HepG2 (cell line): Measurements from ENCODE around the gene KRTAP10-2. TPM values are rescaled to one million over a fixed set of nuclear protein-coding genes. Genes with fewer than 3 reads are reported as not detected.

ENCODE experiments used
- ATAC-seq: fragments of 200-7000 bp; cut with Tn5 transposase; 3 replicates; pipeline ENCODE4 v1.9.1; 2020; ENCODE audit warnings: mild to moderate bottlenecking, moderate library complexity
- BruUV-seq: library from RNA; stranded (reverse); fragments of 400-500 nt; replicated peaks from 2 replicates; lab custom pipeline; 2021; lab: Mats Ljungman, UMichigan
- CTCF ChIA-PET: fragments of 300-600 bp; formaldehyde crosslinking; extraction: SDS; loops from one replicate; lab custom pipeline; 2021; ENCODE audit warnings: low total read pairs, inconsistent platforms, low intra/inter-chr PET ratio; lab: Yijun Ruan, JAX
- POLR2A ChIA-PET: fragments of 350-600 bp; sonication (Branson Sonifier 250); formaldehyde crosslinking; loops from one replicate; lab custom pipeline; 2020; ENCODE audit warnings: antibody characterized with exemption, inconsistent platforms; lab: Yijun Ruan, JAX
- DNase-seq: peaks from one replicate; pipeline ENCODE4 v3.0.0-alpha.2; 2015; ENCODE audit warnings: low spot score
- FAIRE-seq: peaks from 3 replicates; lab custom pipeline; 2011; peaks lifted over from hg19 to GRCh38; lab: Jason Lieb, UNC
- H2AFZ ChIP-seq: one replicate; pipeline ENCODE4 v1.6.1; 2011; ENCODE audit warnings: low read length, inconsistent platforms
- H3K27ac ChIP-seq: fragments of 300-600 bp; 3 replicates; pipeline ENCODE4 v1.8.0; 2011; ENCODE audit warnings: mixed run types, mild to moderate bottlenecking, mixed read lengths, low read length, inconsistent platforms; ENCODE audit not compliant: insufficient read depth; ENCODE audit errors: extremely low read length
- H3K27me3 ChIP-seq, 2 experiments: fragments of 200-600 bp in 1 of 2; 2 replicates in 1 of 2; 3 replicates in 1 of 2; pipeline versions ENCODE4 v1.6.0 to v1.8.0; 2011; ENCODE audit warnings: low read length in 2 of 2, mild to moderate bottlenecking in 2 of 2, moderate library complexity in 2 of 2, inconsistent platforms in 1 of 2; ENCODE audit not compliant: insufficient read depth in 2 of 2, control insufficient read depth in 1 of 2
- H3K36me3 ChIP-seq, 2 experiments: fragments of 200-600 bp in 1 of 2; replicated peaks in 1 of 2; 2 replicates in 1 of 2; 3 replicates in 1 of 2; pipeline versions ENCODE4 v1.5.1 to v1.8.0; 2011; ENCODE audit warnings: low read length in 2 of 2, inconsistent platforms in 1 of 2; ENCODE audit not compliant: insufficient read depth in 2 of 2, control insufficient read depth in 1 of 2
- H3K4me1 ChIP-seq: 2 replicates; pipeline ENCODE4 v1.5.1; 2012; ENCODE audit warnings: low read length, inconsistent platforms; ENCODE audit not compliant: insufficient read depth
- H3K4me2 ChIP-seq: 2 replicates; pipeline ENCODE4 v1.6.0; 2011; ENCODE audit warnings: low read depth, low read length, inconsistent platforms
- H3K4me3 ChIP-seq, 3 experiments: fragments of 200-600 bp in 1 of 3; sonication (generic), shearing (Covaris generic) in 1 of 3; replicated peaks in 1 of 3; 2 replicates each; pipeline ENCODE4 v1.5.1; 2011 to 2016; ENCODE audit warnings: low read length in 3 of 3, inconsistent platforms in 2 of 3, low read depth in 2 of 3, mild to moderate bottlenecking in 2 of 3, control low read depth in 1 of 3, mixed read lengths in 1 of 3; ENCODE audit not compliant: insufficient read depth in 1 of 3
- H3K79me2 ChIP-seq: one replicate; pipeline ENCODE4 v1.6.1; 2011; ENCODE audit warnings: low read length, inconsistent platforms; ENCODE audit not compliant: insufficient read depth
- H3K9ac ChIP-seq: 2 replicates; pipeline ENCODE4 v1.6.0; 2011; ENCODE audit warnings: mild to moderate bottlenecking, low read depth, low read length, inconsistent platforms; ENCODE audit not compliant: insufficient read depth
- H3K9me3 ChIP-seq: 2 replicates; pipeline ENCODE4 v1.5.1; 2012; ENCODE audit warnings: mild to moderate bottlenecking, low read length
- H4K20me1 ChIP-seq: 2 replicates; pipeline ENCODE4 v1.6.0; 2011; ENCODE audit warnings: inconsistent platforms, mild to moderate bottlenecking, low read length, moderate library complexity; ENCODE audit not compliant: insufficient read depth
- ETV6 ChIP-seq: sonication (generic); formaldehyde crosslinking; conservative IDR thresholded peaks from 2 replicates; pipeline ENCODE4 v1.4.0; 2020; ENCODE audit warnings: missing genetic modification reagents
- LBX2 ChIP-seq: sonication (generic); formaldehyde crosslinking; IDR thresholded peaks from 2 replicates; pipeline ENCODE4 v1.5.0; 2020; ENCODE audit warnings: missing genetic modification reagents, mild to moderate bottlenecking, borderline replicate concordance
- REXO4 ChIP-seq: sonication (generic); formaldehyde crosslinking; IDR thresholded peaks from 2 replicates; pipeline ENCODE4 v1.8.0; 2022; ENCODE audit warnings: missing genetic modification reagents, mild to moderate bottlenecking, borderline replicate concordance
- TSC22D2 ChIP-seq: sonication (generic); formaldehyde crosslinking; IDR thresholded peaks from 2 replicates; pipeline ENCODE4 v1.5.1; 2020; ENCODE audit warnings: missing genetic modification reagents, mild to moderate bottlenecking, borderline replicate concordance
- ZFX ChIP-seq: sonication (generic); formaldehyde crosslinking; IDR thresholded peaks from 2 replicates; pipeline ENCODE4 v1.4.0; 2020; ENCODE audit warnings: mild to moderate bottlenecking, low read depth, missing genetic modification reagents, moderate library complexity
- ZNF20 ChIP-seq: sonication (generic); formaldehyde crosslinking; IDR thresholded peaks from 2 replicates; pipeline ENCODE4 v1.4.0; 2020; ENCODE audit warnings: mild to moderate bottlenecking, moderate library complexity, missing genetic modification reagents
- ZNF207 ChIP-seq: fragments of 450-650 bp; IDR thresholded peaks from 2 replicates; pipeline ENCODE4 v1.6.1; 2016; ENCODE audit warnings: antibody characterized with exemption, borderline replicate concordance
- ZNF317 ChIP-seq: sonication (generic); formaldehyde crosslinking; IDR thresholded peaks from 2 replicates; pipeline ENCODE4 v1.5.0; 2020; ENCODE audit warnings: mild to moderate bottlenecking, missing genetic modification reagents
- ZNF484 ChIP-seq: sonication (generic); formaldehyde crosslinking; IDR thresholded peaks from 2 replicates; pipeline ENCODE4 v1.5.1; 2020; ENCODE audit warnings: mild to moderate bottlenecking, low read depth, missing genetic modification reagents, borderline replicate concordance
- ZNF782 ChIP-seq: sonication (generic); formaldehyde crosslinking; IDR thresholded peaks from 2 replicates; pipeline ENCODE4 v1.4.0; 2020; ENCODE audit warnings: missing genetic modification reagents, mild to moderate bottlenecking, borderline replicate concordance
- ZSCAN30 ChIP-seq: sonication (generic); formaldehyde crosslinking; IDR thresholded peaks from 2 replicates; pipeline ENCODE4 v1.5.0; 2020; ENCODE audit warnings: mild to moderate bottlenecking, missing genetic modification reagents
- WGBS: methylation state at CpG from one replicate; pipeline ENCODE4 v1.1.6; 2017; ENCODE audit warnings: low lambda C conversion rate; 5-methylcytosine and 5-hydroxymethylcytosine counted together
- in situ Hi-C: cut with HindIII; loops from 2 replicates; pipeline ENCODE4 v1.10.0; 2017; ENCODE audit warnings: low pct_unique_long_range_greater_than_20kb; ENCODE audit not compliant: extremely low pct_ligation_motif_present
- intact Hi-C: fragments of 100-400 bp; cut with micrococcal nuclease; formaldehyde crosslinking; loops from one replicate; pipeline ENCODE4 v1.10.0; 2022; ENCODE audit not compliant: unreplicated experiment
- polyA plus RNA-seq, 8 experiments: library from polyadenylated mRNA; depleted of rRNA in 3 of 8; stranded (reverse) in 7 of 8; unstranded in 1 of 8; fragments of >200 nt; fragmentation: Illumina TruSeq in 4 of 8; extraction: Trizol in 4 of 8; gene quantifications; 2 replicates each; pipeline versions ENCODE4 v1.2.1 to v1.2.3, GENCODE V29; 2011 to 2016; ENCODE audit warnings: low read depth in 4 of 8, missing spikeins in 1 of 8, mixed read lengths in 1 of 8; ENCODE audit not compliant: insufficient read depth in 1 of 8
- total RNA-seq, 5 experiments: library from RNA; depleted of rRNA; stranded (reverse); fragments of >200 nt; fragmentation: Illumina TruSeq; extraction: Trizol; gene quantifications; 2 replicates each; pipeline ENCODE4 v1.2.3, GENCODE V29; 2016; ENCODE audit warnings: low read depth in 1 of 5
- TF ChIP-seq, protein P1 (sequence below): sonication (generic); formaldehyde crosslinking; IDR thresholded peaks from 2 replicates; pipeline ENCODE4 v1.5.0; 2020; ENCODE audit warnings: missing genetic modification reagents

Gene KRTAP10-2
- total and polyA plus RNA-seq, 2 of the 13 experiments (the other 11 are each of a cell fraction or from before 2014, with no cell fraction given): not detected

DNA sequence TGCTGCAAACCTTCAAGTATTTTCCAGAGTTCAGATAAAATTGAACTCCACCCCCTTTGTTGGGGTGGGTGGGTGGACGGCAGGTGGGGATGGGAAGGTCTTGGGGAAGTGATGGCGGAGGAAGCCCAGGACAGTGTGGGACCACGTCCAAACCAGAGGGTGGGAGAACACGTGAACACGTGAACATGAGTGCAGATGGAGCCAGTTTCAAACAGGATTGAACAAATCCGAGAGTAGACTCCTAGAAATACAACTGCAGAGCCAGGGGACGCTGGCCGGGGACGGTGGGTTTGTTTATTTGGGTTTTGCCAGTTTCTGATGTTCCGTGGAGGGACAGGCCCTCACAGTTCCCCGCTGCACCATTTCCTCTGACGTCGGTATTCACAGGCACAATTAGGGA is 2.9 kb downstream of the KRTAP10-2 start (continued):
- TF ChIP-seq LBX2 (CRISPR knock-in tag) (no peak), ZNF484 (CRISPR knock-in tag) (no peak)

DNA sequence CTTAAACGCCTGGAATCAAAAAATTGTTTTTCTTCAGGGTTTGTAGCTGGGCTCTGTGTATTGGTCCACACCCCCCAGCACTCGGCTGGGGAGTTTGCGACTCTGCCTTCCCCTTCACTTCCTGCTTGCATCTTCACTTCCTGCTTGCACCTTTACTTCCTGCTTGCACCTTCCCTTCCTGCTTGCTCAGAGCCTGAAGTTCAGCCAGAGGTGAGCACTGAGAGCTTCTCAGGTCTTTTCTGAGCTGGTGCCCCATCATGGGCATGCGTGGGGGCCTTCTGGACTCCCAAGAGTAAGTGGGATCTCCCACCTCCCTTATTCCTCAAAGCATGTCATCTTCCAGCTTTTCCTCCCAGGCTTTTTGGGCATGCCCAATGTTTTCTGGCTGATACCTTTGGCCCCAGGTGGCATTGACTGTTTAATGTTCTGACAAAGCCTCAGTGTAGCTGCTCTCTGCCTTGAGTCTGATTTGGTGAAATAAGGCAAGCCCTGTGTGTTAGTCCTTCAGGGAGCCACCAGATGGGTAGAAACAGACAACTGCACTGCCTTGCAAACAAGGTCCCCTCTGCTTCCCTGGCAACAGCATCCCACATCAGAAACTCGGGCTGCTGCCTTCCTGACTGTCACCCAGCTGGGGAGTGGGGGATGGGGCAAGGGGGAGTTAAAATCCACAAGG is 3.5 kb downstream of the KRTAP10-2 start:
- H3K4me1 ChIP-seq: no peaks in the 10 kb centered on the region; the same call in 1 of the 2 replicates
- DNase-seq: no peak
- no peaks in the 10 kb centered on the region for H3K79me2 ChIP-seq
- no peaks in the 10 kb centered on the region for H3K36me3 ChIP-seq
- POLR2A ChIA-PET: no interaction called here
- CTCF ChIA-PET: no interaction called here
- no peak overlapping the region for H2AFZ ChIP-seq
- H4K20me1 ChIP-seq: no peaks in the 10 kb centered on the region
- WGBS: 33% methylated on average over 4 of the region's 5 CpGs
- no peak overlapping the region for H3K4me3 ChIP-seq
- intact Hi-C loops: no loop called here
- peaks cover 7% of the 10 kb centered on the region; the same call in 1 of the 2 replicates for H3K9me3 ChIP-seq
- BruUV-seq: no TSS peak
- no peak for FAIRE-seq
- no peaks in the 10 kb centered on the region for H3K27me3 ChIP-seq
- no peak overlapping the region for H3K27ac ChIP-seq
- in situ Hi-C loops: no loop called here
- TF ChIP-seq, protein P1, sequence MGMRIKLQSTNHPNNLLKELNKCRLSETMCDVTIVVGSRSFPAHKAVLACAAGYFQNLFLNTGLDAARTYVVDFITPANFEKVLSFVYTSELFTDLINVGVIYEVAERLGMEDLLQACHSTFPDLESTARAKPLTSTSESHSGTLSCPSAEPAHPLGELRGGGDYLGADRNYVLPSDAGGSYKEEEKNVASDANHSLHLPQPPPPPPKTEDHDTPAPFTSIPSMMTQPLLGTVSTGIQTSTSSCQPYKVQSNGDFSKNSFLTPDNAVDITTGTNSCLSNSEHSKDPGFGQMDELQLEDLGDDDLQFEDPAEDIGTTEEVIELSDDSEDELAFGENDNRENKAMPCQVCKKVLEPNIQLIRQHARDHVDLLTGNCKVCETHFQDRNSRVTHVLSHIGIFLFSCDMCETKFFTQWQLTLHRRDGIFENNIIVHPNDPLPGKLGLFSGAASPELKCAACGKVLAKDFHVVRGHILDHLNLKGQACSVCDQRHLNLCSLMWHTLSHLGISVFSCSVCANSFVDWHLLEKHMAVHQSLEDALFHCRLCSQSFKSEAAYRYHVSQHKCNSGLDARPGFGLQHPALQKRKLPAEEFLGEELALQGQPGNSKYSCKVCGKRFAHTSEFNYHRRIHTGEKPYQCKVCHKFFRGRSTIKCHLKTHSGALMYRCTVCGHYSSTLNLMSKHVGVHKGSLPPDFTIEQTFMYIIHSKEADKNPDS: no peak
- TF ChIP-seq ETV6 (CRISPR knock-in tag): no peak
- TF ChIP-seq ZNF207: no peak
- no peak for TF ChIP-seq ZNF20 (CRISPR knock-in tag)
- TF ChIP-seq ZNF782 (CRISPR knock-in tag): no peak
- TF ChIP-seq REXO4 (CRISPR knock-in tag): no peak
- no peak for TF ChIP-seq TSC22D2 (CRISPR knock-in tag)
- no peak for TF ChIP-seq ZNF317 (CRISPR knock-in tag)
- TF ChIP-seq ZSCAN30 (CRISPR knock-in tag): no peak
- no peak for TF ChIP-seq ZFX (CRISPR knock-in tag)
- no peak overlapping the region for H3K9ac ChIP-seq
- no peak for ATAC-seq
- H3K4me2 ChIP-seq: no peak overlapping the region
